ENCODE results near the gene MN1.

MN1 gene

GRCh38 chr22:27799015-27799826 lies 2.3 kb downstream of the MN1 start:
- FAIRE-seq = no peak

GRCh38 chr22:27798511-27799014 lies 3.0 kb downstream of the MN1 start:
- no peak for FAIRE-seq

GRCh38 chr22:27797520-27798391 lies 3.8 kb downstream of the MN1 start:
- no peak for FAIRE-seq

GRCh38 chr22:27796829-27797519 lies 4.6 kb downstream of the MN1 start:
- FAIRE-seq = no peak

- no peak for FAIRE-seq
Measured at GRCh38 chr22:27795696-27796517, 5.6 kb downstream of the MN1 start.

- no peak for FAIRE-seq
Measured at GRCh38 chr22:27795053-27795452, 6.5 kb downstream of the MN1 start.

- FAIRE-seq = no peak
Measured at GRCh38 chr22:27794226-27794625, 7.3 kb downstream of the MN1 start.

- no peak for FAIRE-seq
Measured at GRCh38 chr22:27793576-27793975, 8.0 kb downstream of the MN1 start.

GRCh38 chr22:27792452-27793161 lies 8.9 kb downstream of the MN1 start:
- FAIRE-seq = no peak

- FAIRE-seq = no peak
Measured at GRCh38 chr22:27791859-27792241, 9.7 kb downstream of the MN1 start.

- no peak for FAIRE-seq
Measured at GRCh38 chr22:27791159-27791858, 10.2 kb downstream of the MN1 start.

- FAIRE-seq = no peak
Measured at GRCh38 chr22:27790376-27791158, 11.0 kb downstream of the MN1 start.

- FAIRE-seq = no peak
Measured at GRCh38 chr22:27788500-27789288, 12.9 kb downstream of the MN1 start.

GRCh38 chr22:27786965-27787364 lies 14.6 kb downstream of the MN1 start:
- FAIRE-seq = no peak

GRCh38 chr22:27786291-27786932 lies 15.1 kb downstream of the MN1 start:
- FAIRE-seq = no peak

GRCh38 chr22:27785831-27786230 lies 15.7 kb downstream of the MN1 start:
- FAIRE-seq = no peak

- FAIRE-seq = no peak
Measured at GRCh38 chr22:27784120-27784475, 17.5 kb downstream of the MN1 start.

GRCh38 chr22:27783436-27784119 lies 18.0 kb downstream of the MN1 start:
- FAIRE-seq = no peak
